ENCODE results near the gene EXOC3.
A peak's percentile ranks its signal among the peaks of the same experiment; 100 is the strongest.

Gene EXOC3

DNA sequence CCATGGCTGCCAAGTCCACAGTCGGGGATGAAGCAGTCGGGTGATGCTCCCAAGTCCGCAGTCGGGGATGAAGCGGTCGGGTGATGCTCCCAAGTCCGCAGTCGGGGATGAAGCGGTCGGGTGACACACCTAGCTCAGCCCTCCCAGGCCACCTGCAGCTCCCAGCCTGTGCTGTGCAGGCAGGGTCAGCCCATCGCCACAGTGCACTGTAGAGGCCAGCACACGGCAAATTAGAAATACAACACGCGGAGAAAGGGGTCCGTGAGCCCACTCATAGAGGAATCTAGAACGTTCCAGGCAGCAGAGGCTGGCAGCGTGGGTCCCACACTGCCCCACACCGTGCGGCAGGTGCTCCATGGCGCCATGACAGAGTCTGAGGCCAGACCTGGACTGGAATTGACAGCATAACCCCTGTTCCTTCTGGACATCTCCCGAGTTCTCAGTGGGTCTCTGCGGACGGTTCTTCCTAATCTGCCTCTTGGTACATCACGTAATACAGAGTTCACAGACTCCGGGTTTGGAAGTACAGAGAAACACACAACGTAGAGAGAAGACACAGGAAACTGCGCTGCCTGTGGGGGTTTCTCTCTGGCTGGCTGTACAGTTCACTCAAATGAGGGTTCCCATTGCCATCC, 7.7 kb upstream of the EXOC3 start:
- no peak overlapping the region for H3K4me3 ChIP-seq (ENCODE audit: low read depth, low read length)
- DNase-seq (ENCODE audit: low read depth): no peak

DNA sequence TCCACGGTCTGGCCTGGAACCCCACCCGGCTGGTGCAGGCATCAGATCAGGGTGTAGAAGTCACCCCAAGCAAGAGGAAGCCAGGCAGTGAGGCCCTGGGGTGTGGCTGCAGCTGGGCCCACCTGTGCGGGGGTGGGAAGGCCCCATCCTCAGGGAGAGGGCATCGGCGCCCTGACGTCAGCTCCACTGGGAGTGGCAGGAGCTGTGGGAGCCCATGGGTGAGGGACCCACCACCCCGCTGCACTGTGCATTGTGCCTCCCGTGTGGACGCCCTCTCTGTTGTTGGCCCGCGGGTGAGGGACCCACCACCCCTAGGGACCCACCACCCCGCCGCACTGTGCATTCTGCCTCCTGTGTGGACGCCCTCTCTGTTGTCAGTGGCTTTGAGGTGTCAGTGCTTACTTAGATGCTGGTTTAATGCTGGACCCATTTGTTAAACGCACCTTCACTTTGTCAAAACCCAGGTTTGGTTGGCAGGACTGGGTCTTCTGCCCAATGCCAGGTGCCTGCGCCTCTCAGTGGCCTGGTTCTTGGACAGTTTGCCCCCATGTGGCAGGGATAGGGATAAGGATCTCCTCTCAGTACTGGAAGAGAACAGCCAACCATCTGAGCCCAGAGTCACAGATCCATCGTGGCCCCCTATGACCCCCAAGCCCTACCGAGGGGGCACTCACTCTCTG, 6.9 kb upstream of the EXOC3 start:
- H3K4me3 ChIP-seq (ENCODE audit: low read depth, low read length): no peak overlapping the region
- no peak for DNase-seq (ENCODE audit: low read depth)

DNA sequence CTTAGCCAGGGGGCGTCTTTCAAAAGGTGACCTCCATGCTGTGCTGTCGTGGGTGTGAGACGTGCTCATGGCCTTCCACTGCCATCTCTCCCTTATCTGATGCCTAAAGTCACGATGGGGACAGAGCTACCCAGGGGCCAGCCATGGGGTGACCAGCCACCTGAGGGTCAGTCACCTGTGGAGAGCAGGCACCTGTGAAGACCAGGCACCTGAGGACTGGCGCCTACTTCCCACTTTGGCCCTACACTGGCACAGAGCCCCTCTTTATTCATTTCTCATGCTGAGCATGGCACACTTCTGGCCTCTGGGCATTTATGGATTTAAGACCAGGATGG, 6.4 kb upstream of the EXOC3 start:
- H3K4me3 ChIP-seq (ENCODE audit: low read depth, low read length): no peak overlapping the region
- no peak for DNase-seq (ENCODE audit: low read depth)

DNA sequence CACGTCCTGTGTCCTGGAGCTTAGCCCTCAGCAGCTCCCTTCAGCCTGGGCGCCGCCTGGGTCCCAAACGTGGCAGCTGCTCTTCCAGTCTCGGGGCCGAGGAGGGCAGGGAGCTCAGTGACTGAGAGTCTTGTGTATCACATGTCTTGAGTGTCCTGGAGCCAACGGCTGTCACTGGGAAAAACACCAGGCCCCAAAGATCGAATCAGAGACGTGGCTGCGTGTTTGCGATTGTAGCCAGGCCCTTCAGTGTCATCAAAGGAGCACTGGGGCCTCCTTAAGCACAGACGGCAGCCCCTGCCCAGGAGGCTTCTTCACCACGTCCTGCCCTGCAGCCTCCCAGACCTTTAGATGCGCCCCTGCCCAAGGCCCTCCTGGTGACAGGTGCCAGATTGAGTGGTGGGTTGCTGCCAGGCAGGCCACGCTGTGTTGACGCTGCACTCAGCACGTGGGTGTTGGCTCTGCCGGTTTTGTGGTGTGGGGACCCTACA, 5.7 kb upstream of the EXOC3 start:
- H3K4me3 ChIP-seq (ENCODE audit: low read depth, low read length): no peak overlapping the region
- DNase-seq (ENCODE audit: low read depth): no peak

DNA sequence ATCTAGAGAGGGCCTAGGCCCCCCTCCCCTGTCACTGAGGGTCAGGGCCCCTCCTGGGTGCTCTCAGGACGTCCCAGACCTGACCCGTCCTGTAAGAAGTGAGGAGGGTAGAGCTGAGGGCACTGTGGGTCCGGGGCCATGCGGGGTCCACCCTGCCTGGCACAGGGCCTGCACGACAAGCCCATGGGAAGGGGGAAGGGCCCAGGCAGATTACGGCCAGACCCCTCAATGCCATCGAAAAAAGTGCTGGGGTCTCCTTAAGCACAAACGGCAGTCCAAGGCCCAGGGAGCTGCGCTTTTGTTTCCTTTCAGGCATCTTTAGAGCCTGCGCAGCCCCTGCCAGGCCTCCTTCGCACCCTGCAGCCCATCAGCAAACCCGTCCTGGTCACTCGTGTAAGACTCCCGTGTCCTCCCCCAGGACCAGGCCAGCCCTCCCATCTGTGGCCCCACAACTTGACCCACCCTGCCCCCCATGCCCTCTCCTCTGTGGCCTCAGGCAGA, 4.4 kb upstream of the EXOC3 start:
- no peak for DNase-seq (ENCODE audit: low read depth)
- no peak overlapping the region for H3K4me3 ChIP-seq (ENCODE audit: low read depth, low read length)

DNA sequence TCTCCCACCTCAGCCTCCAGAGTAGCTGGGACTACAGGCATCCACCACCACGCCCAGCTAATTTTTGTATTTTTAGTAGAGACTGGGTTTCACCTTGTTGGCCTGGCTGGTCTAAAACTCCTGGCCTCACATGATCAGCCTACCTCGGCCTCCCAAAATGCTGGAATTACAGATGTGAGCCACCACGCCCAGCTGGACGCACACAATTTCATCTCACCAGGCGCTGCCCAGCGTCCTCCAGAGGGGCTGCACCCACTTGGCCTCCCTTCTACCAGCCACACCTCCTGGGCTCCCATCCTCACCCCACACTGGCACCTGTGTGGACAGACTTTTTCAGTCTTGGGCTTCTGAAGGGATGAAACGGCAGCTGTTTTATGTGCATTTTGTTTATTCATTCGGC, 3.8 kb upstream of the EXOC3 start:
- DNase-seq (ENCODE audit: low read depth): no peak

DNA sequence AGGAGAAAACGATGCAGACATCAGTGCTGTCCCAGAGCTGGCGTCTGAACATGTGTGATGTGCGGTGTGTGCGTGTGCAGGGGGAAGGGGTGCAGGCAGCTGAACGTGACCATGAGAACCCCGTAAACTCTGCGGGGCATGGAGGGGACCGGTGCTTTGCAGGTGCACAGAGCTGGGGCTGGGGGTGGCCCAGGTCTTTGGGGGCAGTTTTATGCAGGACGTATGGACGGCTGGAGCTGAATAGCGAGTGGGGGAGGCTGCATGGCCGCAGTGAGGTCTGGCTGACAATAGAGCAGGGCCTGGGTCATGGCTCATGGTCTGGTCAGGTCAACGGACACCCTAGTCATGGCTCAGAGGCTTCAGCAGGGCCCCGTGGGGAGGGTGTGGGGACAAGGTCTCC, 3.3 kb upstream of the EXOC3 start:
- no peak overlapping the region for H3K4me3 ChIP-seq (ENCODE audit: low read depth, low read length)
- DNase-seq (ENCODE audit: low read depth): no peak

More for the DNA sequence above, 3.8 kb upstream of the EXOC3 start:
- no peak overlapping the region for H3K4me3 ChIP-seq (ENCODE audit: low read depth, low read length)

DNA sequence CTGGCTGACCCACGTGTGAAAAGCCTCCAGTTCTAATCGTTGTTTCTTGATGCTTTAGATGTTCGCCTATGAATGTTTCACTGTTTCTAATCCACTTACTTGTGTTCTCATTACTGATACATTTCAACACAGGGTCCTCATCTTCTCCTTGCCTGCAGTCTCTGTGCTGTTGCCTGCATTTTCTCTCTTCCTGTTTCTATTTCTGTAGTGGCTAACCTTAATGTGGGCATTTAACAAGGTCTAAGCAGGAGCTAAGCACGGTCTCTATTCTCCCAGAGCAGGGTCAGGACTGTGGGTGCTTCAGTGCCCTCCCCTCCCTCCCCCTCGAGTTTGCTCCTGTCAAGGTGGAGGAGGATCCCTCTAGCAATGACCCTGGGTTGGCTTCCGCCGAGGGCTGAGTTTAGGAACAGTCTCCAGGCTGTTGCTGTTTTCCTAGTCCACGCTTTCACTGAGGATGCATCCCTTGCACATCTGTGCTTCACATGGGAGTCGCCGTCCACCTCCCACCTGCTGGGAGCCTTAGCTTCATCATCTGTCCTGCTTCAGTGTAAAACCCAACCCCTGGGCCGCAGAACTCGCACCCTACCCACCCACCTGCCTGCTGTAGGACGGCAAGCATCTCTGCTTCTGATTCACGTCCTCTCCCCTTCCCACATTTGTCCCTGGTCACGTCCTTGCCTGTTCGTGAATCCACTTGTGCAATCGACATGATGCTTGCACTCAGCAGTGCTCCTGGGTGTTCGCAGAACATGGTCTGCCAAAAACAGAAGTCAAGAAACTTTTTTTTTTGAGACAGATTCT, 2.4 kb upstream of the EXOC3 start:
- no peak overlapping the region for H3K4me3 ChIP-seq (ENCODE audit: low read depth, low read length)
- DNase-seq (ENCODE audit: low read depth): no peak

DNA sequence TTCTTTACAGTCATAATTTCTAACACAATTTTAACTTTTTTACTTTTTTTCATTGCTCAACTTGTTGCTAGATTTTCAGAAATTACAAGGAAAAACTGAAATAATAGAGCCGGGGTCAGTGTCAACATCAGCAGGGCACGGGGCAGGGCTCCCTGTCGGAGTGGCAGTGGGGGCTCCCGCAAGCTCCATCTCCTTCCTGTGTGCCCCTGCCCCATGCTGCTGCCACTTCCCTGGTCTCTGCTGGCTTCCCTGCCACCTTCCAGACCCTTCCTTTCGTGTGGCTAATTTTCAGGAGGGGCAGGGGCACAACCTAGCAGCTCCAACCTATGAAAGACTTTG, 1.0 kb upstream of the EXOC3 start:
- no peak for DNase-seq (ENCODE audit: low read depth)
- peak overlapping the region; percentile 72 for H3K4me3 ChIP-seq (ENCODE audit: low read depth, low read length)

DNA sequence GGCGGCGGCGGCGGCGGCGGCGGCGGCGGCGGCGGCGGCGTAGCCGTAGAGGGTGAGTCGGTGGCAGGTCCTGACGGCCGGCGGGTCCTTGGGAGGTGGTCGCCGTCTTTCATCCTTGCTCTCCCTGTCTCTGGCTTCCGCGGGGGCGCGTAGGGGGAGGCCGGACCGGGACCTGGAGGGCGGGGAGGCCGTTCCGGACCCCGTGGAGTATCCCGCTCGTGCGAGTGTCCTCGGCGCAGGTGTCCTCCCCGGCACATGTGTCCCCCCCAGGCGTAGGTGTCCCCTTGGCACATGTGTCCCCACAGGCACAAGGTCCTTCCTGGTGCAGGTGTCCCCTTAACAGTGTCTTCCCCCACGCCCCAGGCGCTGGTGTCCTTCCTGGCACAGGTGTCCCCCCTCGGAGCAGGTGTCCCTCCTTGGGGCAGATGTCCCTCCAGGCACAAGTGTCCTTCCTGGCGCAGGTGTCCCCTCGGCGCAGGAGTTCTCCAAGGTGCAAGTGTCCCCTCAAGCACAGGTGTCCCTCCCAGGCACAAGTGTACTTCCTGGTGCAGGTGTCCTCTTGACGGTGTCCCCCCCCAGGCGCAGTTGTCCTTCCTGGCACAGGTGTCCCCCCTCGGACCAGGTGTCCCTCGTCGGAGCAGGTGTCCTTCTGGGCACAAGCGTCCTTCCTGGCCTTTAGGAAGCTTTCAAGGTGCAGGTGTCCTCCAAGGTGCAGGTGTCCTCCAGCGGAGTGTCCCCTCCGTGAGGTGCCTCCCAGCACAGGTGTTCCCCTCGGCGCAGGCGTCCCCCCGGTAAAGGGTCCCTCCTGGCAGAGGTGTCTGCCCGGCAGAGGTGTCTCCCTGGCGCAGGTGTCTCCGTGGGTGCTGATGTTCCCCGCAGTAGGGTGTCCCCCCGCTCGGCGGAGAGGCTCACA, 519 bp downstream of the EXOC3 start:
- H3K4me3 ChIP-seq (ENCODE audit: low read depth, low read length): peak overlapping the region; percentile 72
- no peak for DNase-seq (ENCODE audit: low read depth)

DNA sequence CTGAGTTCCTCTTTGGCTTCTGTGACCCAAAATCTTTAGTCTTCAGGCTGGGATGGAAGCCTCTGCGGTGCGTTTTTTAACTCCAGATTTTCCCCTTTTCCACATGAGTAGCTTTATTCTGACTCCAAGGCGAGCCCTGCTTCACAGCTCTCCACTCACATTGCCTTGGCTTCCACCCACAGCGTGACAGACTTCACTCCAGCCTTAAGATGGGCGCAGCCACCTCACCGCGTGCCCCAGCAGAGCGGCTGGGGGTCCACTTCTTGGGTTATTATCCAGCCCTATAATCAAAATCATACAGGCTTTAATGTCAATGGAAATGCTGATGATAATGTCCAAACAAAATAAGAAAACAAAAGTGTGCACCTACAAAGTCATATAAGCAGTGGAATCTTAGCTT, 1.2 kb downstream of the EXOC3 start:
- peak overlapping the region; percentile 72 for H3K4me3 ChIP-seq (ENCODE audit: low read depth, low read length)
- no peak for DNase-seq (ENCODE audit: low read depth)

DNA sequence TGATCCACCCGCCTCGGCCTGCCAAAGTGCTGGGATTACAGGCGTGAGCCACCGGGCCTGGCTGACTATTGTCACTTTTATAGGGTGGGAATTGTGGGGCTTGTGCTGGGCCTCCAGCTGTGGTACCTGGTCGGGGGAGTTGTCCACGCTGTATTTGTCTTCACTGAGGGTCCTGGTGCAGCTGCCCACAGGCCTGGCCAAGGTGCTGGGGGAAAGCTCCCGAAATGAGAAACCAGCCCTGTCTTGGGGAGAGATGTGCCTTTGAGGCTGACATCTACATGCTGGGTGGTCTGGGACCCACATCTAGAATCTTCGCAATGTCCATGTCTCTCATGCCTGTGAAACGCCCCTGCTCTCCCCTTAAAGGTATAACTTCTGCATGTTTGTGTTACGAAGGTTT, 2.6 kb downstream of the EXOC3 start:
- H3K4me3 ChIP-seq (ENCODE audit: low read depth, low read length): no peak overlapping the region
- no peak for DNase-seq (ENCODE audit: low read depth)

DNA sequence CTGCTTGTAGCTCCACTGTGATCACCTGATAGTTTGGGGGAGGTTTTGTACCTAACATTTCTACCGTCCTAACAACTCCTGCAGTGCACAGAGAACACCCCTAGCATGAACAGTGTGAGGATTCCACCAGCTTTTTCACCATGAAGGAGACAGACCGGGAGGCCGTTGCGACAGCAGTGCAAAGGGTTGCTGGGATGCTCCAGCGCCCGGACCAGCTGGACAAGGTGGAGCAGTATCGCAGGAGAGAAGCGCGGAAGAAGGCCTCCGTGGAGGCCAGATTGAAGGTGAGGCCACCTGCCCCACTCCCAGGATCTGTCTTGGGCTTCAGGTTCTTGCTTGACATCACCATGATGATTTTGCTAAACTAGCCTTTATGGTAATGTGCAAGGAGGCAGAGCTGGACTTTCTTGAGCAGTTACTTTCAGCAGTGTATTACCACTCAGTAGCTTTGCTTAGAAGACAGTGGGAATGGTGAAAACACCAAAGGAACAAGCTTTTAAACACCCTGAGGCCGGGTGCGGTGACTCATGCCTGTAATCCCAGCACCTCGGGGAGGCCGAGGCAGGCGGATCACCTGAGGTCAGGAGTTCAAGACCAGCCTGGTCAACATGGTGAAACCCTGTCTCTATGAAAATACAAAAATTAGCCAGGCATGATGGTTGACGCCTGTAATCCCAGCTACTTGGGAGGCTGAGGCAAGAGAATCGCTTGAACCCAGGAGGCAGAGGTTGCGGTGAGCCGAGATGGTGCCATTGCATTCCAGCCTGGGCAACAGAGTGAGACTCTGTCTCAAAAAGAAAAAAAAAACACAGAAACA, 3.3 kb downstream of the EXOC3 start:
- H3K4me3 ChIP-seq (ENCODE audit: low read depth, low read length): no peak overlapping the region
- no peak for DNase-seq (ENCODE audit: low read depth)

DNA sequence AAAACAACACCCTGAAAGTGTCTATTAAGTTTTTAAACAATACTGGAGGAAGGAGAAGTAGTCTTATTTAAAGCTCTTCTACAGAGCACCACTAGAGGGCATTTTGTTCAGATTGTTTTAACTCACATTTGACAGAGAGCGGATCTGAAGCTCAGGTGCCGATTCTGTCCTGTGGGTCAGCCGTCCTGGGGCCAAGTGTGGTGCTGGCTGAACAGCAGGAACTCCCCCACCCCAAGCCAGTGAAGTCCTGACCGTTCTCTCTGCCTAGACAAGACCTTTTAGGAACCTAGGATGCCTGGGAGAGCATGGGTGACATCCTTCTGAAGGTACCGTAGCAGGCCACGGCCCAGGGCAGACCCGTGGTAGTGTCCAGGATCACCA, 3.9 kb downstream of the EXOC3 start:
- DNase-seq (ENCODE audit: low read depth): no peak
- no peak overlapping the region for H3K4me3 ChIP-seq (ENCODE audit: low read depth, low read length)

DNA sequence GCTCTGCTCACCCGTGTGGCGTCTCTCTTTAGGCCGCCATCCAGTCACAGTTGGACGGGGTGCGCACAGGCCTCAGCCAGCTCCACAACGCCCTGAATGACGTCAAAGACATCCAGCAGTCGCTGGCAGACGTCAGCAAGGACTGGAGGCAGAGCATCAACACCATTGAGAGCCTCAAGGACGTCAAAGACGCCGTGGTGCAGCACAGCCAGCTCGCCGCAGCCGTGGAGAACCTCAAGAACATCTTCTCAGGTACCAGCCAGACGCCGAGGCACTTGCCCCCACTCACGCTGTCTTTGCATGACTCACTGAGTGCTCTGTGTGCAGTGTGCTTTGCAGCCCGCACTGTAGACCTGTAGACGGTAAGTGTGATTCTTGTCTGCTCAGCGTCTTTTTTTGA, 4.5 kb downstream of the EXOC3 start:
- H3K4me3 ChIP-seq (ENCODE audit: low read depth, low read length): no peak overlapping the region
- DNase-seq (ENCODE audit: low read depth): no peak

DNA sequence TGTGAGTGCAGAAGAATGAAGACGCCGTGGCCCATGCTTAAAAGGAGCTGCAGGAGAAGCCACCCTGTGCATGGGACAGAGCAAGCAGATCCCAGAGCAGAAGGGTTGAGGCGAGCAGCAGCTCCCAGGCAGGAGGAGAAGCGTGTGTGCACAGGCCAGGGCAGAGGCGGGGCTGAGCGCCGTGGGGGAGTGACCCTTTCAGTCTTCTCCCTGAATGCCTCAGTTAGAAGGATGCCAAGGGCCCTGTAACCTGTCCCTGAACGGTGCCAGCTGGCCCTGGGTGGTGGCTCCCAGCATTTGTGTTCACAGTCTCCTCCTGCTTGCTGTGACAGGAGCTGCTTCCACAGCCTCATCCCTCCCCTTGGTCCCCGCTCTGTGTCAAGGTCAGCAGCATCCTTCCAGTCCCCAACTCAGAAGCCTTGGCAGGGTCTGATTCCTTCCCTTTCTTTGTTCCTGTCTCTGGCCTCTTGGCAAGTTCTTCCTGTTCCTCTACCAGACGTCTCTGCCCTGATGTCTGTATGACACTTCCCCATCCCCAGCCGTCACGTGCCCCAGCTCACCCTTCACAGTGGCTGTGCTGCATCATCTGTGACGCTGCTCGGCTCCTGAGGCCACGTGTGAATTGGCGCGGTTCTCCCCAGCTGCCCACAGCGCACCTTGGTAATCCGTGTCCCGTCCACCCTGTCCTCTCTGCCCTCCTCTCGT, 5.2 kb downstream of the EXOC3 start:
- H3K4me3 ChIP-seq (ENCODE audit: low read depth, low read length): no peak overlapping the region
- no peak for DNase-seq (ENCODE audit: low read depth)

DNA sequence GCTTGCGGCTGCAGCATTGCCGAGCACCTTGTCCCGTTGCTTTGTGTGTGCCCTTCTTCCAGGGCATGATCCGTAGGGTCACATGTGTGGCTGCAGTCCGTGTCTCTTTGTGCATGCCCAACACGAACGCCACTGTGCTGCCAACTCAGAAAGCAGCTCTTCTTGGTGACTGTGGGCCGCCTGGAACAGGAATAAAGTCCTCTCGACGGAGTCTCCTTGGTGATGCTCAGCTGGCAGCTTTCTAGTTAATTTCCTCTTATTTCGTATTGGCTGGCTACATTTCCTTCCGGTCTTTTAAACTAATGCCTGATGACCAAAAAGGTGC, 5.8 kb downstream of the EXOC3 start:
- no peak overlapping the region for H3K4me3 ChIP-seq (ENCODE audit: low read depth, low read length)
- DNase-seq (ENCODE audit: low read depth): no peak

DNA sequence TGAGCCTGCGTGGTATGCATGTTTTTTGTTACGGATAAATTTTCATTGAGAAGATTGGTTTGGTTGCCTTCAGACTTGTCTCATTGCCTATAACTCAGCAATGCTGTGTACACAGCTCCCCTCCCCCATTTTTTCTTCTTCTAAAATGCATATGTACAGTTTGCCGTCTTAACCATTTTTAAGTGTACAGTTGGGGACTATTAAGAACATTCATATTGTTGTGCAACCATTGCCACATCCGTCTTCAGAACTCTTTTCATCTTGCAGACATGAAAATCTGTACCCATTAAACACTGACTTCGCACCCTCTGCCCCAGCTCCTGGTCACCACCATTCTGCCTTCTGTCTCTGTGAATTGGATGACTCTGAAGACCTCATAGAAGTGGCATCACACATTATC, 6.2 kb downstream of the EXOC3 start:
- no peak for DNase-seq (ENCODE audit: low read depth)
- H3K4me3 ChIP-seq (ENCODE audit: low read depth, low read length): no peak overlapping the region
